GM21723 (cell line): ENCODE data around the gene FNDC3B.
"Not testable (repeated sequence)": the region's sequence is repeated elsewhere in the genome, so short reads cannot be mapped to it uniquely, and the experiment has no call there.

Source experiments
- ATAC-seq: cut with Tn5 transposase; IDR thresholded peaks from one replicate; pipeline ENCODE4 v1.9.1; 2021; ENCODE audit warnings: mild to moderate bottlenecking, moderate library complexity; ENCODE audit not compliant: unreplicated experiment

Gene FNDC3B

DNA sequence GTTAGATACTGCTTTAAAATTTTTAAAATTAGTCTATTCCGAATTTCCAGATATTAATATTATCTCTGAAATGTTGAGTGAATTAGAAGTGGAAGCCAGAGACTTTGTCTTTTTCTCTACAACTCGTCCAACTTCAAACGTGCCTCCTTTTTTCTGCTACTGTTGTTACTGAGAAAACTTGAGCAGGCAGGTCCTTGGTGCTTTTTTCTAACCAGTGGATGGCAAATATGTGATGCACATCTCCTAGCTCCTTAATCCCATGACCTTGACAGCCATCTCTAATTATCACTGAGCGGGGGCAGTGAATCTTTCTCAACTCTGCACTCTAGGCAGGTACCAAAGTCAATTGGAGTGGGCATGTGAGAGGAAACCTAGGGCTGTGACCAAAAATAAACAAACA lies 50.7 kb downstream of the FNDC3B start:
- no peak for ATAC-seq

DNA sequence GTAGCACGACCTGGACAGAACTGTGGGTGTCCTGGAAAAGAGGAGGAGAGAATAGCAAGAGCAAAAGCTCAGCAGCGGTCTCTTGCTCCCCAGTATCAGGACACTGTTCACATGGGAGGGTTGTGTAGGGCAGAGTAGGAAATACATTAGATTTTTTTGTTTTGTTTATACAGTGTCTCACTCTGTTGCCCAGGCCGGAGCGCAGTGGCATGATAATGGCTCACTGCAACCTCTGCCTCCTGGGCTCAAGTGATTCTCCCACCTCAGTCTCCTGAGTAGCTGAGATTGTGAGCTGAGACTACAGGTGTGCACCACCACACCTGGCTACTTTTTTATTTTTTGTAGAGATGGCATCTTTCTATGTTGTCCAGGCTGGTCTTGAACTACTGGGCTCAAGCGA lies 53.3 kb downstream of the FNDC3B start:
- no peak for ATAC-seq

DNA sequence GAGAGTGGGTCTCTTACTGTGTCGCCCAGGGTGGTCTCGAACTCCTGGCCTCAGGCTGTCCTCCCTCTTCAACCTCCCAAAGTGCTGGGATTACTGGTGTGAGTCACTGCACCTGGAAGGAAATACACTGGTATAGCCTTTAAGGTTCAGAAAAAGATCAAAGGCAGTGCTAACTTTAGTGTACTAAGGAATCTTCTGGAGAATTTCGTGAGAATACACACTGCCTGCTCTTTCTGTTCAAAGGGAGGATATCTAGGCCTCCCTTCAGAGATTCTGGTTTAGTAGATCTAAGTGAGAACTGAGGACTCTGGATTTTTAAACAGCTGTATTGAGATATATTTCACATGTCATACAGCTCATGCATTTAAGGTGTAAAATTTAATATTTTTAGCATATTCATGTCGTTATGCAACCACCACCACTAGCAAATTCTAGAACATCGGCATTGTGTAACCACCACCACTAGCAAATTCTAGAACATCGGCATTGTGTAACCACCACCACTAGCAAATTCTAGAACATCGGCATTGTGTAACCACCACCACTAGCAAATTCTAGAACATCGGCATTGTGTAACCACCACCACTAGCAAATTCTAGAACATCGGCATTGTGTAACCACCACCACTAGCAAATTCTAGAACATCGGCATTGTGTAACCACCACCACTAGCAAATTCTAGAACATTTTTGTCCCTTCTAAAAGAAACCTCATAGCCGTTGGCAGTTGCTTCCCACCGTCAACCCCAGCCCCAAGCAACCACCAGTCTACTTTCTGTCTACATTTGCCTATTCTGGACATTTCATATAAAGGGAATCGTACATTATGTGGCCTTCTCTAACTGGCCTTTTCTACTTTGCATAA lies 54.4 kb downstream of the FNDC3B start:
- ATAC-seq: not testable (repeated sequence)

DNA sequence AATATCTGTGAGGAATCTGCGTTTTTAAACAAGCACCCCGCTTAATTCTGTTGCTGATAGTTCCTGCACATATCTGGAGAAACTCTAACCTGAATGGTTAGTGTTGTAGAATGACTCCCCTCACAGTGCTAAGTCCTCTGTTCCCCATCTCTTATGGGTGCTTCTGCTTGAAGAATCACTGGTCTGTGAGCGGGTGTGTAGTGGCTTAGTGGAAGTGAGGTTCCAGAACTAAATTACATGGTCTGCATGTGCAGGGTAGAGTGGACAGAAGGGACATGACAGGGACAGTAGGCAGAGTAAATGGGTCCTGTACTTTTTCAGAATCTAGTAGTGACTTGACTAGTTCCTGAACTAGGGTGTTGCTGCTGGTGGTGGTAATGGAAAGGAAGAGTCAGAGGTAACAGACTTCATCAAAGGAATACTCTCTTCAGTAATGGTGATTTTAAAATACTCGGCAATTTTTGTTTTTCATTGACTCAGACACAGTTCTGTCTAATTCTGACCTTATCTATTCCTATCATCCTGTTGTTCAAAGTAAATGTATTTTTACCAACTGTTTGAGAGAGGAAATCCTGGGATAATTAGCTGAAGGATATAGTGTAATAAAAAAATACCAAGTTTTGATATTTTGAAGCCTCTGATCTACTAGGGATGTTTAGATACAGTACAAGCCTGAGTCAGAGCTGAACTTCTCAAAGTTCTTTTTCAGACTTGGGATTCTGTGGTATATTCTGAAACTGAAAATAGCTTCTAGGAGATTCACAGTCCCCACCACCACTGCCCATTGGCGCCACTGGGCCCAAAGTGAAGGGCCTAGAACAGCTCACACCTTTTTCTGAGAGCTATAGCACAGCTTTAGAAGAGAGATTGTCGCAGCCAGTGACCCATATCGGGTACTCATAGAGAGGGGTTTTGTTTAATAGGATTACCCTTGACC lies 55.5 kb downstream of the FNDC3B start:
- ATAC-seq: peak; percentile 89

DNA sequence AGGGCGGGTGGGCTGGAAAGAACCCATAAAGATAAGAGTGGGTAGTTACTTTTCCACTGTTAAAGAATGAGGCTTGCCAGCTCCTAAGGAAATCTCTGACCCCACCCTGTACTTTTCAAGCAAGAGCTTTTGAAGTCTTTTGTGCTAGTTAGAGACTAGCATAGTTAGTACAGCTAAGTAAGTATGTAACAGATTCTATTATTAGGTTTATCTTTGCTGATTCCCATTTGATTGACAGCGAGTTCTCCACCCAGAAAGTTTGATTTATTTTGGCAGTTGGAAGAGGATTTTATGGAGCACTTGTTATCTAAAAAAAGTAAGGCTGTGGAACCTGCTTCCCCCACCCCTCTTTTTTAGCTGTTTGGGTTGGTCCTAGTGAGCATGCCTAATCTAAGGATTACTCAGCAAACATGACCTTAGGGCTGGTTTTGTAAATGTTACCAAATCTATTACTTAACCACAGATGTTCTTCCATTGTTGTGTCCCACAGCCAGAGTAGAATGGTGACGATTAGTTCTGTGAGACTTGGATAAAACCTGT lies 57.6 kb downstream of the FNDC3B start:
- no peak for ATAC-seq

DNA sequence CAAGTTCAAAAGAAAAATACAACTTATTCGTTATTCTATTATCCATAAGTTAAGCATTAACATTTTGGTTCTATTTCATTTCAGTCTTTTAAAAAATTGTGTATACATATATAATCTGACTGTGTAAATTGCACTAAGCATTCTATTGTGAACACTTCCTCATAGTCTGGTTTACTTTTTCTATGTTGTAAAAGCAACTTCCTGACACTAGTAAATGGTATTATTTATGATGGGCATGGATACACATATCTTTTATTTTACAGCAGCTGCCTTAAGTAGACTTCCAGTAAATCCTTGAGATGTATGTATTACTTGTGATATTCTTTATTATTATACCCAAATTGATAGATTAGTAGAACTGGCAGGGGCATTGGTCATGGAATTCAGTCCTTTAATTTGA lies 58.2 kb downstream of the FNDC3B start:
- no peak for ATAC-seq

DNA sequence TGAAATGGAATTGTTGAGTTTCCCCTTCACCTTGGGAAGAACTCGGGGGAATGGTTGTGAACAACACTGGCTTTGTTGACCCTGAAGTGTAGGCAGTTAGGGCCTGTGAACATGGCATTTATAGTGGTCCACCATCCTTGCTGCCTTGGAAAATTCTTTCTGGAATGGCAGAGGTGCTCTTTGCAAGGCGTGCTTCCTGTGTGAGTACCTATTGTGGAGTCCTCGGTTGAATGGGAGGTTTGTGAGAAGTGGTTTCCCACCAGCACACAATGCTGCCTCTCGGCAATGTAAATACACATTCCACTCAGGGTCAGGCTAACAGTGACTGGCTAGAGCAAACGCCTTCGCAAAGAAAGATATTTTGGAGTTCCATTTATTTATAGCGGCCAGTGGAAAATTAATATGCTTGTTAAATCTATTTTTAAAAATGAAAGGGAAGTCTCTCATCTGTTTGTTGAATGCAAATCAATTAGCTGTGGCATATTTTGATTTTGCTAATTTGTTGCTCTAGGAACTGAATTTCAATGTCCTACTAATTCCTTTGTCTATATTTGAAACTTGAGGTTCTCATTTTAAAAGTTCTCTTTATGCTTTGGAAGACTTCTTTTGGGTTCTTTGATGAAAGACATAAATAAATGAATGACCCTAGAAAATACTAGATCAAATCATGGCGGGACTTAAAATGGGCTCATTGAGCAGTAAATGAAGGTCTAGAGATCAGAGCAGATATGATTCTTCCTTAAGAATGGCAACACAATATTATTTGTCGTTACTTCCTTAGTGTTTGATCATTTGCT lies 59.5 kb downstream of the FNDC3B start:
- no peak for ATAC-seq

DNA sequence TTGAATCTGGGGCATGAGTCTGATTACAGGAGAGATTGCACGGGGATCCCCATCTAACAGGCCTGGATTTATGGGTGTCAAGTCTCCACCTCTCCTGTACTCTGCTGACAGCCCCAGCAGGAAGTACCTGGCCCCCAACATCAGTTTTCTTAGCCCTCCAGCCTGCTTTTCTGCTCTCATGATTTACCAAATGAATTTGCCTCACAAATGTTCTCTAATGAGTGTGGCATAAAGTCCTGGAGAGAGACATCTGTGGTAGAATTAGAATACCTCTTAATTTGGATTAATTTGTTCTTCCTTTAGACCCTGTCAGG lies 60.1 kb downstream of the FNDC3B start:
- ATAC-seq: no peak

DNA sequence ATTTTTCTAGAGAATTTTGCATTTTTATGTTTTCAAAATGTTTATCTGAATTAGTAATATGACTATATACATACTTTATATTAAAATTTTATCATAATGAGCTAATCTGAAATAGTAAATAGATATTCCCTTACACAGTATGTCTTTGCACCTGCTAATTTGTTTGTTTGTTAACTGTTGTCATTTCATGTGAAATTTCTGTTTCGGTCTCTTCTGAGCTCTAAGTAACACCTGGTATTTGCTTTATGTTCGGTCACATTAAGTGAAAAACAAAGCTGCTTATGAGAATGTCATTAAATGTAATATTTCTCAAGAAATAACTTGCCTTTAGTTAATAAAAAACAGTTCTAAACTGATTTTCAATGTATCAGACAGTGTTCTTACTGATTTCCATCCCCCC lies 61.1 kb downstream of the FNDC3B start:
- peak; percentile 51 for ATAC-seq

DNA sequence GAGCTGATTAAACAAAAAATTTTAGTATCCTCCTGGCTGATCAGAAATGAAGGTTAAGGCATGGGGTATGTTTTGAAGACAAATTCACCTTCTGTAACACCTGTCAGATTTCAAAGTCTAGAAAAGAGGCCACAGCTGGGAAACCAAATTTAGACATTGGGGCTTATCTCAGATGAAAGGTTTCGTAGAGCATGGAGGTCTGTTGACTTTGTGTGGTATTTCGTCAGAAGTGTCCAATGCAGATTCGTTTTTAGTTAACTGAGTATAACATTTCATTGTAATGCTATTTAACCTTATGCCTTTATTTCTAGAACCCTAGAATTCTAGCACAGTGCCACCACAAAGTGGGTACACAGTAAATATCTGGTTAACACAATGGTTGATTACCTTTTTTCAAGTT lies 61.7 kb downstream of the FNDC3B start:
- ATAC-seq: peak; percentile 68

DNA sequence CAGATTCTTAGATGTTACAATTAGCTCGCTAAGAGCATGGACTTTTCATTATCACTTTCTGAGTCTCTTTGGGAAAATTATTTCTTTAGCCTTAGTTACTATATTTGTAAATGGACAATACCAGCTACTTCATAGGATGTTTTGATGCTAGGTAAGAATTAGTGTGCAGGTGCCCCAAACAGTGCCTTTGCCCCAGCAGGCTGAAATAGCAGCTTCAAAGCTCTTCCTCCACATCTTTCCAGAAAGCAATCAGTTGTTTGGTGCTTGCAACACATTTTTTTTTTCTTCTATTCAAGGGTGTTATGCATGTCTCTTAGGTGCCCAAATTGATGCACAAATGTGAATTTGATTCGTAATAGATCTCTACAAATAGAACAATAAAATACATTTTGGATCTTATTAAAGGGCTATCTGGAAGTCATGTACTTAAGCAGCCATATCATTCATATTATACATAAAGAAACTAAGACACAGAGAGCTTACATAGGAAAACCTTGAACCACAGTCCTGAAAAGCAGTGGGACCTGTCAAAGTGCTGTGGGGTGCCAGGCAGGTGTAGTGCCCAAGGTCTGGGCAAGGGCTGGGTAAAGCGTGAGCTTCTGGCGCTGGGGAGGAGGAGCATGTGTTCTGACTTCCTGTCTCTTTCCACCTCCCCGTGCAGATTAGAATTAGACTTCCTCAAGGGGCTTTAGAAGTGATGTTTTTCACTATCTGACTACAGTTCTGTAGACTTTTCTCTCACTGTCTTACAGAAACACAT lies 62.9 kb downstream of the FNDC3B start:
- peak; percentile 25 for ATAC-seq

DNA sequence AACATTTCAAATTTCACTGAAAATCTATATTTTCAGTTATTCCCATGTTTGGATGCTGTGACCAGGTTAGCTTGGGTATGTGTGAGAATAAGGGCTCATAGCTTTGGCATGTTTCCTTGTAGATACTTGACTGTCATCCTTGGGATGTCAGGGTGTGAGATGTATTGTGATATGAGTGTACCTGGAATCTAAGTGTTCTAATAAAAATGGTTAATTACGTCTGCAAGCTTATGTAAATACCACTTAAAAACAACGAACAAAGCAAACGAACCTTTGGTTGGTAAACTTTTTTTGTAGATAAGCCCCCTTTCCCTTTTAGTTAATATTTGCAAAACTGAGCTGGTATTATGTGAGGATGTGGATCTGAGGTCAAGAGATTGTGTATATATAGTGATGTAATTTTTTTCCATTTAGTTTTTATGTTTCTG lies 63.5 kb downstream of the FNDC3B start:
- ATAC-seq: no peak

DNA sequence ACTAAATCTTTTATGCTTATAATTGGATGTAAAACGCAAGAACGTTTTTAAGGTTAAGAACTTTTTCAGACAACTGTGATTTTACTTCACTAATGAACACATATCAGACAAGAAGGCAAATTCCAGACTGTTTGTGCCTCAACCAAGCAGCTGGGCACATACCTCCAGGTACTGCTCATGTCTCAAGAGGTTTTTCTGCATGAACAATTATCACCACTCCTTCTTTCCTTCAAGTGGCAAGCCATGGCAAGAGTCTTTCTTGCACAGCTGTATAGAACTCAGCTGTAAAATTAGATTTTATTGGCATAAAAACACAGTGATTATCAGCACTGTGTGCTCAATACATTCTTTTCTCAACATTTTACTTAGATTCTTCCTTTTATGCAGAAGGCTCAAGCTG lies 64.3 kb downstream of the FNDC3B start:
- no peak for ATAC-seq

DNA sequence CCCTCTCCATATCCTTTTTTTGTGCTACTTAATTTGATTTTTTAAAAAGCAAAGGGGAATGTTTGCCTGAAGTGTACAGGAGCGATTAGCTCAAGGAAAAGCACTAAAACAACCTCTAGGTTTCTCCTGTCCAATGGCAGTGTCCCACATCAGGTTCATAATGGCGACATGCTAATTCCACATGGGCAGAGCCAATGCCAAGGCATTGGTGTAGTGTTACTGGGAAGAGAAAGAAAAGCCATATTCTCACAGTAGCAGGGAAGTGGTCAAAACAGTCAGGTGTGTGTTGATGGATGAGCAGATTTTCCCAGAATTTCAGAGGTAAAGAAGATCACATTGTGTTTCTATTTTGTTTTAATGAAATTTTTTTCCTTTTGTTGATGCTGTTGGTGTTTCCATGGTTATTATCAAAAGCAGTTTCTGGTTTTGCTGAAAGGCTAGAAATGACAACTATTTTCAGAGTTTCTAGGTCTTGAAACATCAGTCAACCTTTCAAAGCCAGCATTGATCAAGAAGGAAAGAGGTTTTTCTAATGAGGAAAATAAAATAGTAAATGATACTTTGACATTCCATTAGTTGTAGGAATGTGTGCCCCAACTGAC lies 65.2 kb downstream of the FNDC3B start:
- ATAC-seq: no peak

DNA sequence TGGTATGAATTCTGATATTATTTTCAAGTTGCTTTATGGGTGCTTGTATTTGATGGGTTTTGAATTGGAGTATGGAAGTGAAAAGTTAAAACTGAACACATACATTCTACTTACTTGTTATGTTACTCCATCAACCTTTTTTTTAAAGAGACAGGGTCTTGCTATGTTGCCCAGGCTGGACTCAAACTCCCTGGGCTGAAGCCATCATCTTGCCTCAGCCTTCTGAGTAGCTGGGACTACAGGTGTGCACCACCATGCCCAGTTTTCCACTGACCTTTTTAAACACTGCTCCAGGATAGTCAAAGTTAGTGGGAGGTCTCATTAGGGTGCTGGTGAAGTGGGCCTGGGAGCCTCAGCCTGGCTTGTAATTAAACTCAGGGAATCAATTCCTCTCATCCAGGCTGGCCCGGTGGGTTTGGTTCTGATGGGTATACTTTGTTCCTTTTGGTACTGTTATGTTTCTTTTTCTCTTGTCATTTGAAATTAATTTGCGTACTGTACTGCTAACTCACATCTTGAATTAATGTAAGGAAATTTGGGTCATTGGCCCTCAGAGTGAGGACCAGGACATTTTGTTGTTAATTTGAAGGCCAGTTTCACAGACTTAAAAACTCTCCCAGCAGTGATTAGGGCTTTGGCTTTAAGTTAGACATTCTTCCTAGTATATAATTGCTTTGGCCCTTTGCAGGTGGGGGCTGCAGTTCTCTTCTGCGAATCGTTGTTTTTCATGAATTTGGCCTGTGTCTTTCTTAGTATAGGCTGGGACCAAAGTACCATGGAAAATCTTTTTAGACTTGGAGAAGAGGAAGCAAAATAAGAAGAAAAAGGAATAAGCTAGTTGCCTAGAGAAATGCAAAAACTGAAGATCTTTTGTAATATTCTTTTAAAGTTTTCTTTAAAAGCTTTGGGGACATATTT lies 66.9 kb downstream of the FNDC3B start:
- ATAC-seq: no peak

DNA sequence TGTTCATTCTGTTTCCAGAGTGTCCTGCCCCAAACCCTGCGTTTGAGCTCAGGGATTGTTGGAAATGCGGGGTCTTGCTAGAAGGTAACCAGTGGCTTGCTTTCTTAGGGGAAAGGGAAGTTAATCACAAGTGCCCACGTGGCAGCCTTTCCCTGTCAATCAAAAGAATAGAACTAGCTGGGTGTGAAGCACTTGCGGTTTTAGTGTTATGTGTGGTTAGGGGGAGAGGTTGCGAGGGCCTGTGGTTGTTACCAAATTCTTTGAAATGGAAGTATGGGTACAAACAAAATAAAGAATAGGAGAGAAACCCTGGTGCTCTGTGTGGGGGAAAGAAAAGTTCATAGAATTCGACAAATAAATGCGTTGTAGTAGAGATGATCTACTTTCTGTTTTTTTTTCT lies 67.6 kb downstream of the FNDC3B start:
- peak; percentile 58 for ATAC-seq

DNA sequence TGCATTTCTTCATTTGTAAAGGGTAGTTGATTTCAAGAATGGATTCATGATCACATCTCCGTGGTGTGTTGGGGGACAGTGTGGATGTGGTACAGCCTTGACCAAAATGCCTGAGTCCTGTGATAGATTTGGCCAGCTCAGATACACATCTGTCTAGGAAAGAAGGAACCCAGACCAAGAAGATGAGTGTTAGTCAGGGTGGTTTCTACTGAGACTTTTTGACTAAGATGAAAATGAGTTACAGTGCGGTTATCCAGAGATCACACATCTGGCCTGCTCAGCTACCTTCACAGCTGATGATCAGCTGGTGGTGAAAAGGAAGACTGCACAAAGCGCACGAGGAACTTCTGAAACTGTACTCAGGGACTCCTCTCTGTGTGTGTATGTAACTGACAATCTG lies 68.0 kb downstream of the FNDC3B start:
- peak; percentile 93 for ATAC-seq

DNA sequence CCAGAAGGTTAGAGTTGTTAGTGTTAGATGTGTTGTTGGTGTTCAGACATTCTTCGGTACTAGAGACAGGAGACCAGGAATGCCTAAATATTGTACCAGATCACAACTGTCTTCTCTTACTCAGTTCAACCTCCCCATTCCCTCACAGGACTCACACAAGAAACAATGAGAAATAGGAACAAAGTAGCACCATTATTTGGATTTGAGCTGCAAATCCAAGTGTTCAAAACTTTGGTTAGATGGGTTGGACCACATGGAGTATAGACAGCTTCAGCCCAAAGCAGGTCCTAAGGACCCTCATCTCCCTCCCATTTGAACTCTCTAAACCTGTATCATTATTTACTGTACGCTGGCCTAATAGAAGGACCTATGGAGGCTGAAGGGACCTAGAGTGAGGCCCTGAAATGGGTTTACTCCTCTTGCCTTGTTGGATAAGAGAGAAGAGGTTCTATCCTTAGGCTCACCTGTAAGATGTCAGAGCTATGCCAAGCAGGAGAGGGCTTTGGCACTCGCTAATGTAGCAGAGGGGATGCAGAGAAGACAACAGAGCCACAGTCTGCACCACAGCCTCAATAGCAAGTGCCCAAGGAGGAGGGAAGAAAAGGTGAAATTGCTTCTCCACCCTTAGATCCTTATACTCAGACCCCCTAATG lies 70.9 kb downstream of the FNDC3B start:
- ATAC-seq: no peak
